ENCODE data around the gene NECAB3.

- TF ChIP-seq CTCF (IDR thresholded peaks at IDR 0.05) (no peak), POLR2A (IDR thresholded peaks at IDR 0.05) (no peak)
Observed at GRCh38 chr20:33645072-33645358, 29.2 kb downstream of the NECAB3 start.

All from uterus (tissue), 2 donors.